AG04450 (cell line): Measurements from ENCODE around the gene PDE4D. TPM values are rescaled to one million over a fixed set of nuclear protein-coding genes. Genes with fewer than 3 reads are reported as not detected.

Experiments used
- CTCF ChIA-PET: fragments of 300-600, 350-600 bp; formaldehyde crosslinking; extraction: SDS; loops from one replicate; lab custom pipeline; 2022; ENCODE audit warnings: antibody characterized with exemption, inconsistent platforms; lab: Charles Lee
- POLR2A ChIA-PET: fragments of 350-600 bp; formaldehyde crosslinking; extraction: SDS; loops from one replicate; lab custom pipeline; 2021; ENCODE audit warnings: antibody characterized with exemption, inconsistent platforms; lab: Yijun Ruan, JAX
- DNase-seq: peaks from one replicate; pipeline ENCODE4 v3.0.0-alpha.2; 2011; ENCODE audit warnings: low read depth, low spot score
- H3K27ac ChIP-seq: one replicate; pipeline ENCODE4 v1.5.1; 2012; ENCODE audit warnings: low read depth, low read length, control low read depth
- H3K27me3 ChIP-seq: one replicate; pipeline ENCODE4 v1.6.0; 2012; ENCODE audit warnings: low read length; ENCODE audit not compliant: control insufficient read depth, insufficient read depth
- H3K4me3 ChIP-seq: 2 replicates; pipeline ENCODE4 v1.5.1; 2011; ENCODE audit warnings: mild to moderate bottlenecking, low read depth, low read length, control low read depth
- H3K9me3 ChIP-seq: 2 replicates; pipeline ENCODE4 v1.5.1; 2012; ENCODE audit warnings: low read length; ENCODE audit not compliant: control insufficient read depth, insufficient read depth
- polyA plus RNA-seq: library from polyadenylated mRNA; depleted of rRNA; stranded (reverse); fragments of >200 nt; gene quantifications from 2 replicates; pipeline ENCODE4 v1.2.3, GENCODE V29; 2011
- TF ChIP-seq, protein P1 (sequence below): IDR thresholded peaks from 2 replicates; pipeline ENCODE4 v1.5.1; 2011; ENCODE audit warnings: low read depth, low read length, control low read depth, inconsistent platforms

The PDE4D gene
- polyA plus RNA-seq, 1 experiment = 12.0 TPM

DNA sequence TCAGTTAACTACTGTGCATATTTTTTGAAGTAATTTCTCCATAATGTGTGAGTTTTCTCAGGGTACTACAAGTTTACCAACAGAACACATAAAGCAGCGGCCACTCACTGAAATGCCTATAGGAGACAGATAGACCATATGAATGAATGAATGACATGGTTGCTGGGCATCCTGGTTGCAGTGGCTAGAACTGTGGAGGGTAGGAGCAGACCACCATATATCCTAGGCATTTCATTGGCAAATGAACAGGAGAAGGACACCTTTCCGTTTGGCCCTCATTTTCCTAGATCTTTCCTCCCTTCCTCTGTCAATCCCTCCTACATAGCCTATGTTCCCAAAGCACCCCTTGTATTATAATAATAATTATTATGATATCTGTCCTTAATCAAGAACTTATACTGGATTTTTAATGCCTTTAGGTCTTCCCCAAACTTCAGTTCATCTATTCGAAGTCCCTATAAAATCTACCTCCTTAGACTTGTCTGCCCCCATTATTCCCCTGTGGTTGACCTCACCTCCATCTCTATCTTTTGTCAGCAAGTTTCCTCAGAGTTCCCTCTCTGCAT lies 838.5 kb downstream of the PDE4D start:
- Histone ChIP-seq H3K27me3 (no peaks in the 10 kb centered on the region), H3K27ac (no peak overlapping the region), H3K4me3 (no peak overlapping the region), H3K9me3 (no peaks in the 10 kb centered on the region)
- POLR2A ChIA-PET = no interaction called here
- no peak for DNase-seq
- TF ChIP-seq, protein P1, sequence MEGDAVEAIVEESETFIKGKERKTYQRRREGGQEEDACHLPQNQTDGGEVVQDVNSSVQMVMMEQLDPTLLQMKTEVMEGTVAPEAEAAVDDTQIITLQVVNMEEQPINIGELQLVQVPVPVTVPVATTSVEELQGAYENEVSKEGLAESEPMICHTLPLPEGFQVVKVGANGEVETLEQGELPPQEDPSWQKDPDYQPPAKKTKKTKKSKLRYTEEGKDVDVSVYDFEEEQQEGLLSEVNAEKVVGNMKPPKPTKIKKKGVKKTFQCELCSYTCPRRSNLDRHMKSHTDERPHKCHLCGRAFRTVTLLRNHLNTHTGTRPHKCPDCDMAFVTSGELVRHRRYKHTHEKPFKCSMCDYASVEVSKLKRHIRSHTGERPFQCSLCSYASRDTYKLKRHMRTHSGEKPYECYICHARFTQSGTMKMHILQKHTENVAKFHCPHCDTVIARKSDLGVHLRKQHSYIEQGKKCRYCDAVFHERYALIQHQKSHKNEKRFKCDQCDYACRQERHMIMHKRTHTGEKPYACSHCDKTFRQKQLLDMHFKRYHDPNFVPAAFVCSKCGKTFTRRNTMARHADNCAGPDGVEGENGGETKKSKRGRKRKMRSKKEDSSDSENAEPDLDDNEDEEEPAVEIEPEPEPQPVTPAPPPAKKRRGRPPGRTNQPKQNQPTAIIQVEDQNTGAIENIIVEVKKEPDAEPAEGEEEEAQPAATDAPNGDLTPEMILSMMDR = no peak
- CTCF ChIA-PET = interaction anchor here (1.2 kb wide), 1 partner anchor 169 kb away, joined by 4 read pairs; no protein-coding TSS in a partner anchor

DNA sequence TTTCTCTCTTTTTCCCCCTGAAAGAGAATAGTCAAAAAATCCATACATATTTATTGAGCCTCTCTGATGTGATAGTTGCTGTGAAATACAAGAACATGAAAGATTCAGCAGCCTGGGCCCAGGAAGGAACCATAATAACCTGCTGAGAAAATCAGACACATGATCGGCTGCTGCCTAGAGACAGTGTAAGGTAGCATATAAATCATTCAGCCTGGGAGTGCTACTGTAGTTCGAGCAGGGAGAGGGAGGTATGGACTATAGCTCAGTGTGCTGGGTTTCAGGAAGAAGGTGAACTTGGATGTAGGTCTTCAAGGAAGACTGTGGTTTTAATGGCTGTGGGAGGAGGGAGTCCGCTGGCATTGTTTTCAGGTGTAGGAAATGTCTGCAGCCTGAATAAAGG lies 841.6 kb downstream of the PDE4D start:
- ChIA-PET CTCF (interaction anchor here (0.8 kb wide), 1 partner anchor 122 kb away, joined by 3 read pairs; no protein-coding TSS in a partner anchor), POLR2A (no interaction called here)
- Histone ChIP-seq H3K4me3 (no peak overlapping the region), H3K9me3 (no peaks in the 10 kb centered on the region), H3K27me3 (no peaks in the 10 kb centered on the region), H3K27ac (no peak overlapping the region)
- DNase-seq = no peak
- TF ChIP-seq, protein P1 = no peak

DNA sequence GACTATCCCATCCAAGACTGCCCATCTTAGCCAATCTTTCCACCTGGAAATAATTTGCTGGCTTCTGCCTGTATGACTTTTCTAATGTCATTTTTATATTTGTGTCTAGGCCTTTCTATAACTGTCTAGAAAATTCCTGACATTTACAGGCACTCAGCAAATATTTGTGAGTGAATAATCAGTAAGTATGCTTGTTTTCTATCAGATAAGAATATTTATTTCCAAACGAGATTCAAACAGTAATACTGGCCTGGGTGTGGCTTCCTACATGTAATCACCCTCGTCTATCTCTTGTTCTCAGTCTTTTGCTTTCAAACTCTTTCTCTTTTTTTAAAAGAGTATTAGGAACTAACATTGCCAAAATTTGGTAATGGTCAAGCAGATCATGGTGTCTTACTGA lies 844.4 kb downstream of the PDE4D start:
- DNase-seq = no peak
- Histone ChIP-seq H3K27ac (no peak overlapping the region), H3K4me3 (no peak overlapping the region), H3K9me3 (no peaks in the 10 kb centered on the region), H3K27me3 (no peaks in the 10 kb centered on the region)
- ChIA-PET CTCF (interaction anchor here (2.9 kb wide), 1 partner anchor 125 kb away, joined by 9 read pairs; no protein-coding TSS in a partner anchor), POLR2A (no interaction called here)
- TF ChIP-seq, protein P1 = no peak

DNA sequence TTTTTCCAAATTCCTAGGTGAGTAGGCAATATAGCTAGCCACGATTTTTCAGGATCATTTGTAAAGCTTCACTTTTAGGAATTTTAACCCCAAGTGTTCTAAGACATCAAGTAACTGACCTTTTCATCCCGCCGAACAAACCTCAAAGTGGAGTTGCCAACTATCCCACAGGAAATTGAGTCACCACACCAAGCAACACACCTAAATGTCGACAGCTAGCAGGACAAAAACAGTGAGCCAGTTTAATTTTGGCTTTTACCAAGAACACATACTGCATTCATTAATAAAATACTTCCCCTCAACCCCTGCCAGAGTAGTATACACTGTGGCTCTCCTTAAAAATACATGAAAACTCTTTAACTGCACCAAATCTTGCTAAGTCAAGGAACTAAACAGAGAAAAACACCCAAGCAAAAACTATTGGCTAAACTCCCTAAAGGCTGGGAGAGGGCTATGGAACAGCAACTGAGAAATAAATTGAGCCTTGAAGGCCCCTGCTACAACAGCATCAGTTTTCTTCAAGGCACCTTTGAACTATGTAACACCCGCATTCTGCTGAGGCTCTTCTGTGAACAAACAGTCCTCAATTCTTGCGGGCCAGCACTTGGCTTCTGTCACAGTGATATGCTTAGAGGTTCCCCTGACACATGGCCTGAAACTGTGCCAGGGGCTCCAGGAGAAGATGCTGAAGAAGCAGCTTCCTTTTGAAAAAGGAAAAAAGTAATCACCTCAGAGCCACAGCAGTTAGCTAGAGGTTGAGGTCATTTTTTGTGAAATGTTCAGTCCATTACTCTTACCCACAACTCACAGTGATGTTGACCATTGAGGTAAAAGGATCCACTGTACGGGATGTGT lies 851.1 kb downstream of the PDE4D start:
- TF ChIP-seq, protein P1 = no peak
- H3K27me3 ChIP-seq = no peaks in the 10 kb centered on the region
- POLR2A ChIA-PET = interaction anchor here (0.6 kb wide), 1 partner anchor 33 kb away, joined by 3 read pairs; no protein-coding TSS in a partner anchor
- no peak for DNase-seq
- no peak overlapping the region for H3K4me3 ChIP-seq
- no peak overlapping the region for H3K27ac ChIP-seq
- H3K9me3 ChIP-seq = no peaks in the 10 kb centered on the region; the same call in 1 of the 2 replicates
- CTCF ChIA-PET = interaction anchor here (1.0 to 2.6 kb wide), 3 partner anchors 8 to 151 kb away, joined by 3 to 17 read pairs (median 3); no protein-coding TSS in a partner anchor

DNA sequence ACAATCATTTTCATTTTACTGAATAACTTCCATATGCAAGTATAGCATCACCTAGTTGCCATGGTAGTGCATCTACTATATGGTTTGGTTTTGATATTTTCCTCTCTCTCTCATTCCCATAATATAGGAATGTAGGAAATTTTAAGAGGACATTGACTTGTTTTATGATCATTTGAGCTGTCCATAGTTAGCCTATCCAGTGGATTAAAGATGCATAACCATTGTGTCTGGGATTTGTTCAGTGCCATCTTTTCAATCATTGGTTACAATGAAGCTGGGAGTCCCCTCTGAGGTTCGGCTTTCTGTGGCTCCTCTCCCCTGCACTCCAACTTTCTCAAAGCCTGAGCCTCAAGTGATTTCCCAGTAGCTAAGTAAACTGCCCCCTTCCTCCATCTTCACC lies 852.2 kb downstream of the PDE4D start:
- Histone ChIP-seq H3K27ac (no peak overlapping the region), H3K9me3 (no peaks in the 10 kb centered on the region; the same call in 1 of the 2 replicates), H3K4me3 (no peak overlapping the region), H3K27me3 (no peaks in the 10 kb centered on the region)
- POLR2A ChIA-PET = no interaction called here
- CTCF ChIA-PET = interaction anchor here (0.9 to 2.6 kb wide), 3 partner anchors 132 to 155 kb away, joined by 3 to 17 read pairs (median 3); no protein-coding TSS in a partner anchor
- no peak for DNase-seq
- TF ChIP-seq, protein P1 = no peak
